Lower leg skin (tissue), 4 donors: ENCODE measurements around the gene WNT7B. TPM values are rescaled to one million over a fixed set of nuclear protein-coding genes. Genes with fewer than 3 reads are reported as not detected.

Experiments used
- DNase-seq, 2 donors: peaks; one replicate each; pipeline ENCODE4 v3.0.0-alpha.2; 2019; ENCODE audit warnings: low spot score in 2 of 2
- H3K4me3 ChIP-seq: fragments of 200-600 bp; sonication (generic); 2 replicates; pipeline ENCODE4 v1.5.1; 2017; ENCODE audit warnings: mild to moderate bottlenecking, low read depth; ENCODE audit not compliant: poor library complexity, severe bottlenecking
- CTCF ChIP-seq, 3 donors: fragments of 450-650 bp; IDR thresholded peaks; one replicate each; pipeline ENCODE4 v1.5.1; 2016; ENCODE audit warnings: antibody characterized with exemption in 3 of 3, mild to moderate bottlenecking in 3 of 3, moderate library complexity in 2 of 3
- POLR2A ChIP-seq, 2 donors: fragments of 450-650 bp; IDR thresholded peaks; one replicate each; pipeline ENCODE4 v1.6.1; 2016 to 2017; ENCODE audit warnings: antibody characterized with exemption in 2 of 2, mild to moderate bottlenecking in 1 of 2, moderate library complexity in 1 of 2
- WGBS, 2 donors: methylation state at CpG; one replicate each; pipeline ENCODE4 v1.1.5; 2018; 5-methylcytosine and 5-hydroxymethylcytosine counted together
- intact Hi-C: fragments of 100-400 bp; cut with DNase I; formaldehyde crosslinking; loops from one replicate; pipeline ENCODE4 v1.15.0; 2023; ENCODE audit warnings: low total_unique reads
- total RNA-seq, 4 donors: library from RNA; depleted of rRNA; stranded (reverse); fragments of >200 nt; gene quantifications; one replicate each; pipeline ENCODE4 v1.1.0, GENCODE V29; 2016

Gene WNT7B
- total RNA-seq, 4 donors from 2014 or later: 26.4 to 39.9 (median 33.9) TPM

DNA sequence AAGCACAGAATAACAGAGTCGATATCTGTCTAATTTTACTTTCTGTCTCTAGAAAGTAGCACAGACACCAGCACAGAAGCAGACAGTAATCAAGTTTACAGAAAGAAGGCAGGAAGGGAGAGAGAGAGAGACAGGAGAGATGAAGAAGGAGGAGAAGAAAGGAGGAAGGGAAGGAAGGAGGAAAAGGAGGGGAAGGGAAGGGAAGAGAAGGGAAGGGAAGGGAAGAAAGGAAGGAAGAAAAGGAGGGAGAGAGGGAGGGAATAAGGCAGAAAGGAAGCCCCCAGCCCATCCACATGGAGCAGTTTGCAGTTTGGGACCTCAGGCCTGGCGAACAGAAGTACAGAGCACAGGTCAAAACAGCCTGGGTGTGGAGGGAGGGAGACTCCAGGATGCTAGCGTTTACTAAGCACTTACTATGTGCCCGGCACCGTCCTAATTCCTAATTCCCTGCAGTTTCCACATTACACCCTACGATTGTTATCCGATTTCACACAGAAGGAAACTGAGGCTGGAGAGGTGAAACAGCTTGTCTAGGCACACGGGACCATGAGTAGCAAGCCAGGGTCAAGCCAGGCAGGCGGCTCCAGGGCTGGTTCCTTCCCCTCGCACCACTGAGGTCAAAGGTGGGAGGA lies 46.0 kb upstream of the WNT7B start:
- no peak for TF ChIP-seq CTCF (IDR thresholded peaks at IDR 0.05)
- TF ChIP-seq POLR2A (IDR thresholded peaks at IDR 0.05): no peak
- 86 to 90% methylated on average over 10 of the region's 10 CpGs for WGBS, 2 donors
- DNase-seq: no peak
- intact Hi-C loops: no loop called here
- no peak overlapping the region for H3K4me3 ChIP-seq

DNA sequence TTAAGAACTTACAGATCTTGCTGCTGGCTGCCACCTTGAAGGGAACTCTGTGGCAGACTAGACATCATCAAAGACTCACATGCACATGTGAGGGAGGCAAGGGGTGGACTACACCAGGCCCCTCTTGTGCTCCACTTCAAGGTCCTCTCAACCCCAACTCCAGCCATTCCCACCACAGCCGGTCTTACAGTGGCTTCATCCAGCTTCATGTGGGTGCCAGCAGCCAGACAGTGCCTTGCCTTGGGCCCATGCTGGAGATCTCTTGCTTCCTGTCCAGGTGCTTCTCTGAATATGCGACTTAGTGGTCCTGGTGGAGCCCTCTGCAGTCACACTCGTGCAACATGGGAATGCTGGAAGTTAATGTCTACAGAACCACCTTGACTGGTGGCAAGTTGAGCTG lies 44.6 kb upstream of the WNT7B start:
- TF ChIP-seq POLR2A (IDR thresholded peaks at IDR 0.05) (no peak), CTCF (IDR thresholded peaks at IDR 0.05) (no peak)
- intact Hi-C loops: no loop called here
- 82 to 83% methylated on average over 3 of the region's 3 CpGs for WGBS, 2 donors
- H3K4me3 ChIP-seq: no peak overlapping the region
- no peak for DNase-seq

- 78 to 82% methylated on average over 6 of the region's 6 CpGs for WGBS, 2 donors
- intact Hi-C loops: no loop called here
- no peak for TF ChIP-seq POLR2A (IDR thresholded peaks at IDR 0.05)
- TF ChIP-seq CTCF (IDR thresholded peaks at IDR 0.05): no peak
- peak in 1 of 2 donors; percentile 63 for DNase-seq
- no peak overlapping the region for H3K4me3 ChIP-seq
These were observed 42.4 kb upstream of the WNT7B start for GRCh38 chr22:46019351-46019750.

DNA sequence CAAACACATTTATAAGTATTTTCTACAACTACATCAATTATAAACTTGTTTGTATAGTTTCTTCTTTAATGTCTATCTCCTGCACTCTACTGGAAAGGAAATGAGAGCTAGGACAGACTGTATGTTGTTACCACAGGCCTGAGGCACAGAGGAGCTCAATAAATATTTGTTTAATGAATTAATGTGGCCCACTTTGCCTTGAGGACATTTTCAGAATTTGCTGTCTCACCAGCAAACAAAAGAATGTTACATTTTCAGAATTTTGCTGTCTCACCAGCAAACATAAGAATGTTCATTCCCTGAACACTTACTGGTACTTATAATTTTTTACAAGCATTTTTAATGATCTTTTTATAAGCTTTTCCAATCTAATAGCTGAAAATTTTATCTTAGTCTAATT lies 41.9 kb upstream of the WNT7B start:
- intact Hi-C loops: no loop called here
- H3K4me3 ChIP-seq: no peak overlapping the region
- no peak for TF ChIP-seq CTCF (IDR thresholded peaks at IDR 0.05)
- no peak for TF ChIP-seq POLR2A (IDR thresholded peaks at IDR 0.05)
- no peak for DNase-seq

DNA sequence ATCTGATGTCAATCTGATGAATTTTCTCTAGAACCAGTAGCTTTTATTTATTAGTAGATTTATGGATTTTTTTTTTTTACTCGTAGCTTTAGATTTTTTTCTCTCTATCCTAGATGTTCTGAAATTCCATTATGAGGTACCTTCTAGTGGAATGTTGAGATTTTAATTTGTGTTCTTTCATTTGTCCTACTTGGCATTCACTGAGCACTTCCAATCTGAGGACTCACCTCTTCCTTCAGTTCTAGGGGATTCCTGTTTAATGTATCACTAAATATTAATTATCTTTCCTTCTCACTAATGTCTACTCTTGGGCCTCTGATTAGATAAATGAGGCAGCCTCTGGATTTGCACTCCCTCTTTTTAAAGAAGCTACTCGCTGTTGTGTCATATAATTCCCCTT lies 40.2 kb upstream of the WNT7B start:
- no peak for TF ChIP-seq CTCF (IDR thresholded peaks at IDR 0.05)
- TF ChIP-seq POLR2A (IDR thresholded peaks at IDR 0.05): no peak
- intact Hi-C loops: no loop called here
- WGBS, 2 donors: 82 to 91% methylated on average over 2 of the region's 2 CpGs

More for the DNA sequence above, 40.2 kb upstream of the WNT7B start:
- no peak overlapping the region for H3K4me3 ChIP-seq
- no peak for DNase-seq
